ENCODE measurements around the gene ERCC3.
"Not testable (repeated sequence)": the region's sequence is repeated elsewhere in the genome, so short reads cannot be mapped to it uniquely, and the experiment has no call there.

Gene ERCC3

GRCh38 chr2:127278959-127279358 is 15.0 kb downstream of the ERCC3 start:
- no peak for DNase-seq

- DNase-seq: no peak
These were observed 16.9 kb downstream of the ERCC3 start for GRCh38 chr2:127277028-127277427.

GRCh38 chr2:127275789-127276188 is 18.2 kb downstream of the ERCC3 start:
- no peak for DNase-seq

- DNase-seq: no peak
These were observed 18.6 kb downstream of the ERCC3 start for GRCh38 chr2:127275356-127275755.

- no peak for DNase-seq
These were observed 23.3 kb downstream of the ERCC3 start for GRCh38 chr2:127270663-127271062.

- DNase-seq: no peak
These were observed 32.0 kb downstream of the ERCC3 start for GRCh38 chr2:127261804-127262406.

- no peak for DNase-seq
These were observed 34.6 kb downstream of the ERCC3 start for GRCh38 chr2:127259355-127259754.

- DNase-seq: no peak
These were observed 37.1 kb downstream of the ERCC3 start for GRCh38 chr2:127256866-127257265.

GRCh38 chr2:127256381-127256780 is 37.6 kb downstream of the ERCC3 start:
- no peak for DNase-seq

- DNase-seq: no peak
These were observed 38.2 kb downstream of the ERCC3 start for GRCh38 chr2:127255721-127256120.

- DNase-seq: no peak
These were observed 38.8 kb downstream of the ERCC3 start for GRCh38 chr2:127255146-127255545.

- DNase-seq: no peak
These were observed 39.5 kb downstream of the ERCC3 start for GRCh38 chr2:127254386-127254981.

- not testable (repeated sequence) for DNase-seq
These were observed 52.8 kb downstream of the ERCC3 start for GRCh38 chr2:127241184-127241583.

GRCh38 chr2:127239395-127239794 is 54.5 kb downstream of the ERCC3 start:
- DNase-seq: no peak

GRCh38 chr2:127237768-127238167 is 56.2 kb downstream of the ERCC3 start:
- not testable (repeated sequence) for DNase-seq

- no peak for DNase-seq
These were observed 58.8 kb downstream of the ERCC3 start for GRCh38 chr2:127235082-127235702.

- no peak for DNase-seq
These were observed 60.2 kb downstream of the ERCC3 start for GRCh38 chr2:127233710-127234109.

- DNase-seq: no peak
These were observed 62.6 kb downstream of the ERCC3 start for GRCh38 chr2:127231130-127231865.

- no peak for DNase-seq
These were observed 64.4 kb downstream of the ERCC3 start for GRCh38 chr2:127229555-127229954.

- no peak for DNase-seq
These were observed 65.8 kb downstream of the ERCC3 start for GRCh38 chr2:127228102-127228501.

GRCh38 chr2:127227264-127227660 is 66.7 kb downstream of the ERCC3 start:
- DNase-seq: not testable (repeated sequence)

GRCh38 chr2:127226520-127227263 is 67.3 kb downstream of the ERCC3 start:
- DNase-seq: peak; percentile 55

- no peak for DNase-seq
These were observed 67.8 kb downstream of the ERCC3 start for GRCh38 chr2:127226132-127226519.

Data from NCI-H2029 treated with DMSO at 0.1 percent for 48 hours (cell line).